ENCODE data around the gene ZNF433.

ZNF433 gene

GRCh38 chr19:11989112-11989456 lies 46.4 kb downstream of the ZNF433 start:
- DNase-seq (ENCODE audit: low spot score), result no peak

- peak; percentile 96 for DNase-seq (ENCODE audit: low spot score)
Observed at GRCh38 chr19:11987405-11988281, 47.8 kb downstream of the ZNF433 start.

GRCh38 chr19:11986754-11987153 lies 48.7 kb downstream of the ZNF433 start:
- DNase-seq (ENCODE audit: low spot score), result no peak

DNA sequence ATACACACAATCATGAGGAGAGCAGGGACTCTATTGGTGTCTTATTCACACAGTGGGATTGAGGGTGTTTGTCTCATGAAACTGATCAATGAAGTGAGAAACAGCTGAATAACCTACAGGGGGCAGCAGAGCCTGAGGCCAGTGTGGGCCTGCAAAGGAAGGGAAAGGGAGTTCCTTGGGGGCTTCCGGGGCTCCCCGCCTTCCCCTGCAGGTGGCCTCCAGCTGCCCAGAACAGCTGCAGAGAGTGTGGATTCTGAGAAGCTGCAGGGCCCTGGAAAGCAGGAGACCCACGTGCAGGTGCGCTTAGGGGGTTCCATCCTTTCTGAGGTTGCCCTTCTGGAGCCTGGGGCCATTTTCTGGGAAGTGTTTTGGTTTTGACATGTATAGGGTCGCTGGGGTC lies 50.5 kb downstream of the ZNF433 start:
- DNase-seq (ENCODE audit: low spot score), result no peak

DNA sequence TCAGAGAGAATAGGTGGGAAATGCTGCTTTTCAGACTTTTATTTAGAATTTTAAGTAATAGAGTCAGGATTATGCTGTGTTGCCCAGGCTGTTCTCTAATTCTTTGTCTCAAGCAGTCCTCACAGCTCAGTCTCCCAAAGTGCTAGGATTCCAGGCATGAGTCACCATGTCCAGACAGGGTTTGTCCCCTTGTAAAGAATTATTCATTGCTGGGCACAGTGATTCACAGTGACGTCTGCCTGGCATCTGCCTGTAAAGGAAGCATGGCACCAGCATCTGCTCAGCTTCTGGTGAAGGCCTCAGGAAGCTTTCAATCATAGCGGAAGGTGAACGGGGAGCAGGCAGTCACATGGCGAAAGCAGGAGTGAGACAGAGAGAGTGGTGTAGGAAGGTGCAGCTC lies 53.0 kb downstream of the ZNF433 start:
- no peak for DNase-seq (ENCODE audit: low spot score)

GRCh38 chr19:11979527-11979926 lies 56.0 kb downstream of the ZNF433 start:
- no peak for DNase-seq (ENCODE audit: low spot score)

DNA sequence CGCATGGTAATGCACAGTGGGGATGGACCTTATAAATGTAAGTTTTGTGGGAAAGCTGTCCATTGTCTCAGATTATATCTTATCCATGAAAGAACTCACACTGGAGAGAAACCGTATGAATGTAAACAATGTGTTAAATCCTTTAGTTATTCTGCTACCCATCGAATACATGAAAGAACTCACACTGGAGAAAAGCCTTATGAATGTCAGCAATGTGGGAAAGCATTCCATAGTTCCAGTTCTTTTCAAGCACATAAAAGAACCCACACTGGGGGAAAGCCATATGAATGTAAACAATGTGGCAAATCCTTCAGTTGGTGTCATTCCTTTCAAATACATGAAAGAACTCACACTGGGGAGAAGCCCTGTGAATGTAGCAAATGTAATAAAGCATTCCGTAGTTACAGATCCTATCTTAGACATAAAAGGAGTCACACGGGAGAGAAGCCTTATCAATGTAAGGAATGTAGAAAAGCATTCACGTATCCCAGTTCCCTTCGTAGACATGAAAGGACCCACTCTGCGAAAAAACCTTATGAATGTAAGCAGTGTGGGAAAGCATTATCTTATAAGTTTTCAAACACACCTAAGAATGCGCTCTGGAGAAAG lies 56.9 kb downstream of the ZNF433 start:
- no peak for DNase-seq (ENCODE audit: low spot score)

- no peak for DNase-seq (ENCODE audit: low spot score)
Observed at GRCh38 chr19:11973019-11973810, 62.3 kb downstream of the ZNF433 start.

DNA sequence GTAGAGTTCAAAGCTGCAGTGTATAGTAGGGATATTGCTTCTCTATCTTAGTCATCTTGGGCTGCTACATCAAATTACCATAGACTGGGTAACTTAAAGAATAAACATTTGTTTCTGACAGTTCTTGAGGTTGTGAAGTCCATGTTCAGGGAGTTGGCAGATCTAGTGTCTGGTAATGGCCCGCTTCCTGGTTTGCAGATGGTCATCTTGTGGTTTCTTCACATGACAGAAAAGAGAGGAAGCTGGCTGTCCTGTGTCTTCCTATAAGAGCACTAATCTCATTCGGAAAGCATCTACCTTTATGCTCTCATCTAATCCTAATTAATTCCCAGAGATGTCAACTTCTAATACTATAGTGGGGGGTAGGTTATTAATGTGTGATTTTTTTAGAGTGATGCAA lies 64.4 kb downstream of the ZNF433 start:
- DNase-seq (ENCODE audit: low spot score), result no peak

- no peak for DNase-seq (ENCODE audit: low spot score)
Observed at GRCh38 chr19:11970174-11970573, 65.3 kb downstream of the ZNF433 start.

- DNase-seq (ENCODE audit: low spot score), result peak; percentile 90
Observed at GRCh38 chr19:11964858-11965645, 70.4 kb downstream of the ZNF433 start, which contains the start of gene ZNF763. TSS of gene ZNF763 (plus strand) at chr19:11965040. CDS start at chr19:11965209, 169 bp downstream.

All from hepatic stellate cell (primary cell).